Hepatocyte (in vitro differentiated cells): ENCODE results near the gene DNAI7. TPM values are rescaled to one million over a fixed set of nuclear protein-coding genes. Genes with fewer than 3 reads are reported as not detected.
A peak's percentile ranks its signal among the peaks of the same experiment; 100 is the strongest.

Experiments used
- DNase-seq: peaks from one replicate; pipeline ENCODE4 v3.0.0-alpha.2; 2016; ENCODE audit warnings: low spot score
- H2AFZ ChIP-seq: fragments of 200-600 bp; sonication (generic); 2 replicates; pipeline ENCODE4 v1.6.0; 2016; ENCODE audit warnings: antibody characterized with exemption, mild to moderate bottlenecking
- H3K27ac ChIP-seq: fragments of 200-600 bp; sonication (generic); 2 replicates; pipeline ENCODE4 v1.5.1; 2016; ENCODE audit warnings: mild to moderate bottlenecking
- H3K27me3 ChIP-seq: fragments of 200-600 bp; sonication (generic); 2 replicates; pipeline ENCODE4 v1.6.1; 2016
- H3K36me3 ChIP-seq: fragments of 200-600 bp; sonication (generic); replicated peaks from 2 replicates; pipeline ENCODE4 v1.5.1; 2016; ENCODE audit warnings: low read depth; ENCODE audit not compliant: insufficient read depth
- H3K4me1 ChIP-seq: fragments of 200-600 bp; sonication (generic); 2 replicates; pipeline ENCODE4 v1.5.1; 2016; ENCODE audit warnings: mild to moderate bottlenecking, moderate library complexity; ENCODE audit not compliant: insufficient read depth
- H3K4me2 ChIP-seq: fragments of 200-600 bp; sonication (generic); 2 replicates; pipeline ENCODE4 v1.6.0; 2016
- H3K4me3 ChIP-seq: fragments of 200-600 bp; sonication (generic); 2 replicates; pipeline ENCODE4 v1.5.1; 2016; ENCODE audit warnings: mild to moderate bottlenecking
- H3K79me2 ChIP-seq: fragments of 200-600 bp; sonication (generic); 2 replicates; pipeline ENCODE4 v1.6.0; 2017; ENCODE audit warnings: mild to moderate bottlenecking
- H3K9me2 ChIP-seq: fragments of 200-600 bp; sonication (generic); replicated peaks from 2 replicates; pipeline ENCODE4 v1.6.0; 2017; ENCODE audit warnings: mild to moderate bottlenecking; ENCODE audit not compliant: insufficient read depth
- H3K9me3 ChIP-seq: fragments of 200-600 bp; sonication (generic); 2 replicates; pipeline ENCODE4 v1.5.1; 2016; ENCODE audit warnings: low read depth, mild to moderate bottlenecking
- H4K20me1 ChIP-seq: fragments of 200-600 bp; sonication (generic); 2 replicates; pipeline ENCODE4 v1.6.0; 2016; ENCODE audit warnings: mild to moderate bottlenecking; ENCODE audit not compliant: insufficient read depth, poor library complexity, severe bottlenecking
- CTCF ChIP-seq: fragments of 200-600 bp; sonication (generic); IDR thresholded peaks from 2 replicates; pipeline ENCODE4 v1.5.1; 2016; ENCODE audit warnings: antibody characterized with exemption, mild to moderate bottlenecking; ENCODE audit not compliant: poor library complexity
- EZH2 ChIP-seq: fragments of 200-600 bp; sonication (generic); IDR thresholded peaks from 2 replicates; pipeline ENCODE4 v1.6.1; 2016; ENCODE audit warnings: antibody characterized with exemption, mild to moderate bottlenecking, borderline replicate concordance
- EZH2phosphoT487 ChIP-seq: fragments of 200-600 bp; sonication (generic); IDR thresholded peaks from one replicate; pipeline ENCODE4 v1.6.1; 2018; ENCODE audit warnings: antibody characterized with exemption, mild to moderate bottlenecking, low read depth, moderate library complexity; ENCODE audit not compliant: unreplicated experiment, severe bottlenecking
- WGBS: methylation state at CpG from one replicate; pipeline ENCODE4 v1.1.6; 2016; ENCODE audit warnings: low lambda C conversion rate; ENCODE audit errors: missing lambda C conversion rate; 5-methylcytosine and 5-hydroxymethylcytosine counted together
- polyA plus RNA-seq: library from polyadenylated mRNA; unstranded; fragments of >200 nt; fragmentation: Nextera tagmentation; extraction: Ambion mirVana; gene quantifications from 2 replicates; pipeline ENCODE4 v1.2.1, GENCODE V29; 2016
- total RNA-seq: library from RNA; depleted of rRNA; stranded (reverse); fragments of >200 nt; gene quantifications from 2 replicates; pipeline ENCODE4 v1.2.3, GENCODE V29; 2014

Gene DNAI7
- total and polyA plus RNA-seq, 2 experiments from 2014 or later = not detected

DNA sequence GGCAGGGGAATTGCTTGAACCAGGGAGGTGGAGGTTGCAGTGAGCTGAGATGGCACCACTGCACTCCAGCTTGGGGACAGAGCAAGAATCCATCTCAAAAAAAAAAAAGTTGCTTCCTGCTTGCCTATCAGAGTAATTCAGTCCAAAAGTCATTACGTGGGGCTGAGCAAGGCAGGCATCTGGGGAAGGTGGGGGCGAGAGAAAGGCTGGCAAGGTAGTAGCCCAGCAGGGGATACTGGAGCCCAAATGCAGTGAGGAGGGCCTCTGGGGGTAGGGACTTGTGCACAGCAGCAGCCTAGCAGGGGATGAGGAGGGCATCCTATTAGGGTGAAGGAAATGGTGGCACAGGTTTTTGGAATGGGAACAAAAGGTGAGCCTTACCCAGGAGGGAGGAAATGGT, 7.2 kb upstream of the DNAI7 start:
- H4K20me1 ChIP-seq = no peaks in the 10 kb centered on the region
- no peak overlapping the region for H3K4me2 ChIP-seq
- no peak overlapping the region for H2AFZ ChIP-seq
- no peaks in the 10 kb centered on the region for H3K9me3 ChIP-seq
- DNase-seq = no peak
- TF ChIP-seq EZH2phosphoT487 (no peak), EZH2 (no peak), CTCF (no peak)
- H3K27ac ChIP-seq = no peak overlapping the region
- no peaks in the 10 kb centered on the region for H3K36me3 ChIP-seq
- H3K27me3 ChIP-seq = no peaks in the 10 kb centered on the region
- H3K79me2 ChIP-seq = peaks cover 11% of the 10 kb centered on the region
- WGBS = 94% methylated on average over 2 of the region's 2 CpGs
- H3K9me2 ChIP-seq = no peaks in the 10 kb centered on the region
- H3K4me1 ChIP-seq = no peaks in the 10 kb centered on the region
- no peak overlapping the region for H3K4me3 ChIP-seq

- no peak overlapping the region for H2AFZ ChIP-seq
- peaks cover 22% of the 10 kb centered on the region for H3K79me2 ChIP-seq
- no peaks in the 10 kb centered on the region for H3K27me3 ChIP-seq
- H3K27ac ChIP-seq = no peak overlapping the region
- H3K4me3 ChIP-seq = no peak overlapping the region
- TF ChIP-seq EZH2 (no peak), EZH2phosphoT487 (no peak), CTCF (no peak)
- no peaks in the 10 kb centered on the region for H3K9me2 ChIP-seq
- DNase-seq = no peak
- H3K9me3 ChIP-seq = no peaks in the 10 kb centered on the region
- peaks cover 9% of the 10 kb centered on the region for H3K4me1 ChIP-seq
- WGBS = 89% methylated on average over 1 of the region's 1 CpG
- H3K4me2 ChIP-seq = no peak overlapping the region
- H3K36me3 ChIP-seq = no peaks in the 10 kb centered on the region
- no peaks in the 10 kb centered on the region for H4K20me1 ChIP-seq
Observed at GRCh38 chr12:25200703-25201102, 5.7 kb upstream of the DNAI7 start.

GRCh38 chr12:25197608-25198007, 2.6 kb upstream of the DNAI7 start:
- Histone ChIP-seq H3K27me3 (no peaks in the 10 kb centered on the region), H3K9me3 (no peaks in the 10 kb centered on the region), H3K36me3 (no peaks in the 10 kb centered on the region), H3K4me2 (no peak overlapping the region), H4K20me1 (no peaks in the 10 kb centered on the region), H3K79me2 (peaks cover 22% of the 10 kb centered on the region), H3K4me3 (no peak overlapping the region), H3K9me2 (no peaks in the 10 kb centered on the region), H3K27ac (no peak overlapping the region), H3K4me1 (peaks cover 9% of the 10 kb centered on the region), H2AFZ (no peak overlapping the region)
- WGBS = 95% methylated on average over 2 of the region's 2 CpGs
- TF ChIP-seq EZH2 (no peak), EZH2phosphoT487 (no peak), CTCF (no peak)
- DNase-seq = no peak

DNA sequence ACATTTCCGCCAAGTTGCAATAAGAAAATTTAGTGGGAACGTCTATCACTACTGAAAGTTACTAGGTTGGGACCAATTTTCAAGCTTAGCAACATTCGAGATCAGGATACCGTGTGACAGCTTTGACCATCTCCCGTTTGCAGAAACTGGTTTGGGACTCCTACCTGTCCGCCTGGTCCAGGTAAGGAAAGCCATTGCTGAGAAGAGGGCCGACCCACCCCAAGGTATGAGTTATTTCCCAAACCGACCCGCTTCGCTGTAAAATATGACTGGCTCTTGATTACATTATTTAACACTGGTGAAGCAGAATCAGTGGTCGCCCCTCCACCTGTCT, 271 bp downstream of the DNAI7 start:
- Histone ChIP-seq H3K4me3 (peak overlapping the region; percentile 40), H3K27ac (peak overlapping the region; percentile 42), H3K27me3 (no peaks in the 10 kb centered on the region), H3K9me2 (no peaks in the 10 kb centered on the region), H3K4me2 (peak overlapping the region; percentile 85), H3K36me3 (no peaks in the 10 kb centered on the region), H3K9me3 (no peaks in the 10 kb centered on the region), H4K20me1 (no peaks in the 10 kb centered on the region), H2AFZ (peak overlapping the region; percentile 73), H3K79me2 (peaks cover 19% of the 10 kb centered on the region), H3K4me1 (peaks cover 9% of the 10 kb centered on the region)
- 14% methylated on average over 11 of the region's 11 CpGs for WGBS
- DNase-seq = no peak
- TF ChIP-seq EZH2 = no peak
- TF ChIP-seq CTCF = no peak
- no peak for TF ChIP-seq EZH2phosphoT487
